WTC11 (cell line): ENCODE results near the gene SPIRE2.

ENCODE experiments used
- MAX ChIP-seq: sonication (generic); formaldehyde crosslinking; IDR thresholded peaks from 2 replicates; pipeline ENCODE4 v1.8.0; 2022; ENCODE audit warnings: mild to moderate bottlenecking, missing genetic modification reagents
- TF ChIP-seq, protein P1 (sequence below): fragments of 200-600 bp; IDR thresholded peaks from 2 replicates; pipeline ENCODE4 v1.8.0; 2022; ENCODE audit warnings: antibody characterized with exemption

GRCh38 chr16:89860747-89861304, 32.6 kb downstream of the SPIRE2 start:
- TF ChIP-seq, protein P1, sequence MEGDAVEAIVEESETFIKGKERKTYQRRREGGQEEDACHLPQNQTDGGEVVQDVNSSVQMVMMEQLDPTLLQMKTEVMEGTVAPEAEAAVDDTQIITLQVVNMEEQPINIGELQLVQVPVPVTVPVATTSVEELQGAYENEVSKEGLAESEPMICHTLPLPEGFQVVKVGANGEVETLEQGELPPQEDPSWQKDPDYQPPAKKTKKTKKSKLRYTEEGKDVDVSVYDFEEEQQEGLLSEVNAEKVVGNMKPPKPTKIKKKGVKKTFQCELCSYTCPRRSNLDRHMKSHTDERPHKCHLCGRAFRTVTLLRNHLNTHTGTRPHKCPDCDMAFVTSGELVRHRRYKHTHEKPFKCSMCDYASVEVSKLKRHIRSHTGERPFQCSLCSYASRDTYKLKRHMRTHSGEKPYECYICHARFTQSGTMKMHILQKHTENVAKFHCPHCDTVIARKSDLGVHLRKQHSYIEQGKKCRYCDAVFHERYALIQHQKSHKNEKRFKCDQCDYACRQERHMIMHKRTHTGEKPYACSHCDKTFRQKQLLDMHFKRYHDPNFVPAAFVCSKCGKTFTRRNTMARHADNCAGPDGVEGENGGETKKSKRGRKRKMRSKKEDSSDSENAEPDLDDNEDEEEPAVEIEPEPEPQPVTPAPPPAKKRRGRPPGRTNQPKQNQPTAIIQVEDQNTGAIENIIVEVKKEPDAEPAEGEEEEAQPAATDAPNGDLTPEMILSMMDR, result peak; percentile 99
- no peak for TF ChIP-seq MAX (CRISPR knock-in tag)
